HepG2 (cell line): ENCODE measurements around the gene TTYH1. TPM values are rescaled to one million over a fixed set of nuclear protein-coding genes. Genes with fewer than 3 reads are reported as not detected.

Experiments used
- ATAC-seq: fragments of 200-7000 bp; cut with Tn5 transposase; 3 replicates; pipeline ENCODE4 v1.9.1; 2020; ENCODE audit warnings: mild to moderate bottlenecking, moderate library complexity
- BruUV-seq: library from RNA; stranded (reverse); fragments of 400-500 nt; replicated peaks from 2 replicates; lab custom pipeline; 2021; lab: Mats Ljungman, UMichigan
- CTCF ChIA-PET: fragments of 300-600 bp; formaldehyde crosslinking; extraction: SDS; loops from one replicate; lab custom pipeline; 2021; ENCODE audit warnings: low total read pairs, inconsistent platforms, low intra/inter-chr PET ratio; lab: Yijun Ruan, JAX
- POLR2A ChIA-PET: fragments of 350-600 bp; sonication (Branson Sonifier 250); formaldehyde crosslinking; loops from one replicate; lab custom pipeline; 2020; ENCODE audit warnings: antibody characterized with exemption, inconsistent platforms; lab: Yijun Ruan, JAX
- DNase-seq: peaks from one replicate; pipeline ENCODE4 v3.0.0-alpha.2; 2015; ENCODE audit warnings: low spot score
- FAIRE-seq: peaks from 3 replicates; lab custom pipeline; 2011; peaks lifted over from hg19 to GRCh38; lab: Jason Lieb, UNC
- H2AFZ ChIP-seq: one replicate; pipeline ENCODE4 v1.6.1; 2011; ENCODE audit warnings: low read length, inconsistent platforms
- H3K27ac ChIP-seq: fragments of 300-600 bp; 3 replicates; pipeline ENCODE4 v1.8.0; 2011; ENCODE audit warnings: mixed run types, mild to moderate bottlenecking, mixed read lengths, low read length, inconsistent platforms; ENCODE audit not compliant: insufficient read depth; ENCODE audit errors: extremely low read length
- H3K27me3 ChIP-seq, 2 experiments: fragments of 200-600 bp in 1 of 2; 2 replicates in 1 of 2; 3 replicates in 1 of 2; pipeline versions ENCODE4 v1.6.0 to v1.8.0; 2011; ENCODE audit warnings: low read length in 2 of 2, mild to moderate bottlenecking in 2 of 2, moderate library complexity in 2 of 2, inconsistent platforms in 1 of 2; ENCODE audit not compliant: insufficient read depth in 2 of 2, control insufficient read depth in 1 of 2
- H3K36me3 ChIP-seq, 2 experiments: fragments of 200-600 bp in 1 of 2; replicated peaks in 1 of 2; 2 replicates in 1 of 2; 3 replicates in 1 of 2; pipeline versions ENCODE4 v1.5.1 to v1.8.0; 2011; ENCODE audit warnings: low read length in 2 of 2, inconsistent platforms in 1 of 2; ENCODE audit not compliant: insufficient read depth in 2 of 2, control insufficient read depth in 1 of 2
- H3K4me1 ChIP-seq: 2 replicates; pipeline ENCODE4 v1.5.1; 2012; ENCODE audit warnings: low read length, inconsistent platforms; ENCODE audit not compliant: insufficient read depth
- H3K4me2 ChIP-seq: 2 replicates; pipeline ENCODE4 v1.6.0; 2011; ENCODE audit warnings: low read depth, low read length, inconsistent platforms
- H3K4me3 ChIP-seq, 3 experiments: fragments of 200-600 bp in 1 of 3; sonication (generic), shearing (Covaris generic) in 1 of 3; replicated peaks in 1 of 3; 2 replicates each; pipeline ENCODE4 v1.5.1; 2011 to 2016; ENCODE audit warnings: low read length in 3 of 3, inconsistent platforms in 2 of 3, low read depth in 2 of 3, mild to moderate bottlenecking in 2 of 3, control low read depth in 1 of 3, mixed read lengths in 1 of 3; ENCODE audit not compliant: insufficient read depth in 1 of 3
- H3K79me2 ChIP-seq: one replicate; pipeline ENCODE4 v1.6.1; 2011; ENCODE audit warnings: low read length, inconsistent platforms; ENCODE audit not compliant: insufficient read depth
- H3K9ac ChIP-seq: 2 replicates; pipeline ENCODE4 v1.6.0; 2011; ENCODE audit warnings: mild to moderate bottlenecking, low read depth, low read length, inconsistent platforms; ENCODE audit not compliant: insufficient read depth
- H3K9me3 ChIP-seq: 2 replicates; pipeline ENCODE4 v1.5.1; 2012; ENCODE audit warnings: mild to moderate bottlenecking, low read length
- H4K20me1 ChIP-seq: 2 replicates; pipeline ENCODE4 v1.6.0; 2011; ENCODE audit warnings: inconsistent platforms, mild to moderate bottlenecking, low read length, moderate library complexity; ENCODE audit not compliant: insufficient read depth
- BRD4 ChIP-seq: sonication (generic); formaldehyde crosslinking; IDR thresholded peaks from 2 replicates; pipeline ENCODE4 v1.4.0; 2020; ENCODE audit warnings: missing genetic modification reagents
- USF2 ChIP-seq, 2 experiments: sonication (generic) in 1 of 2; formaldehyde crosslinking in 1 of 2; IDR thresholded peaks; 2 replicates each; pipeline versions ENCODE4 v1.5.1 to v1.6.1; 2011 to 2020; ENCODE audit warnings: borderline replicate concordance in 1 of 2, low read depth in 1 of 2, low read length in 1 of 2, mild to moderate bottlenecking in 1 of 2, missing genetic modification reagents in 1 of 2, moderate library complexity in 1 of 2
- ZIK1 ChIP-seq: sonication (generic); formaldehyde crosslinking; IDR thresholded peaks from 2 replicates; pipeline ENCODE4 v1.5.0; 2020; ENCODE audit warnings: mild to moderate bottlenecking, low read depth, missing genetic modification reagents, borderline replicate concordance
- ZNF296 ChIP-seq: sonication (generic); formaldehyde crosslinking; conservative IDR thresholded peaks from 2 replicates; pipeline ENCODE4 v1.5.0; 2020; ENCODE audit warnings: mild to moderate bottlenecking, missing genetic modification reagents
- ZSCAN22 ChIP-seq: sonication (generic); formaldehyde crosslinking; IDR thresholded peaks from 2 replicates; pipeline ENCODE4 v1.4.0; 2020; ENCODE audit warnings: mild to moderate bottlenecking, missing genetic modification reagents
- WGBS: methylation state at CpG from one replicate; pipeline ENCODE4 v1.1.6; 2017; ENCODE audit warnings: low lambda C conversion rate; 5-methylcytosine and 5-hydroxymethylcytosine counted together
- in situ Hi-C: cut with HindIII; loops from 2 replicates; pipeline ENCODE4 v1.10.0; 2017; ENCODE audit warnings: low pct_unique_long_range_greater_than_20kb; ENCODE audit not compliant: extremely low pct_ligation_motif_present
- intact Hi-C: fragments of 100-400 bp; cut with micrococcal nuclease; formaldehyde crosslinking; loops from one replicate; pipeline ENCODE4 v1.10.0; 2022; ENCODE audit not compliant: unreplicated experiment
- polyA plus RNA-seq, 8 experiments: library from polyadenylated mRNA; depleted of rRNA in 3 of 8; stranded (reverse) in 7 of 8; unstranded in 1 of 8; fragments of >200 nt; fragmentation: Illumina TruSeq in 4 of 8; extraction: Trizol in 4 of 8; gene quantifications; 2 replicates each; pipeline versions ENCODE4 v1.2.1 to v1.2.3, GENCODE V29; 2011 to 2016; ENCODE audit warnings: low read depth in 4 of 8, missing spikeins in 1 of 8, mixed read lengths in 1 of 8; ENCODE audit not compliant: insufficient read depth in 1 of 8
- total RNA-seq, 5 experiments: library from RNA; depleted of rRNA; stranded (reverse); fragments of >200 nt; fragmentation: Illumina TruSeq; extraction: Trizol; gene quantifications; 2 replicates each; pipeline ENCODE4 v1.2.3, GENCODE V29; 2016; ENCODE audit warnings: low read depth in 1 of 5
- TF ChIP-seq, protein P1 (sequence below): sonication (generic); formaldehyde crosslinking; IDR thresholded peaks from 2 replicates; pipeline ENCODE4 v1.4.0; 2020; ENCODE audit warnings: mild to moderate bottlenecking, missing genetic modification reagents, borderline replicate concordance

Gene TTYH1
- total and polyA plus RNA-seq, 2 of the 13 experiments (the other 11 are each of a cell fraction or from before 2014, with no cell fraction given) = 6.9 to 19.9 TPM

GRCh38 chr19:54484451-54484850 is 69.2 kb downstream of the TTYH1 start:
- ATAC-seq (no peak), DNase-seq (no peak), FAIRE-seq (no peak)
- no peaks in the 10 kb centered on the region for H3K9me3 ChIP-seq
- H2AFZ ChIP-seq = no peak overlapping the region
- ChIA-PET CTCF (no interaction called here), POLR2A (no interaction called here)
- no peak overlapping the region for H3K4me3 ChIP-seq
- H3K36me3 ChIP-seq = no peaks in the 10 kb centered on the region
- intact Hi-C loops (no loop called here), in situ Hi-C loops (no loop called here)
- no peaks in the 10 kb centered on the region for H3K79me2 ChIP-seq
- no peak overlapping the region for H3K4me2 ChIP-seq
- H3K9ac ChIP-seq = no peak overlapping the region
- no TSS peak for BruUV-seq
- H4K20me1 ChIP-seq = no peaks in the 10 kb centered on the region
- no peak overlapping the region for H3K27ac ChIP-seq
- TF ChIP-seq ZNF296 (CRISPR knock-in tag) (no peak), BRD4 (CRISPR knock-in tag) (no peak), USF2 (IDR thresholded peaks at IDR 0.05; ENCODE audit: low read depth, low read length) (no peak), USF2 (CRISPR knock-in tag; IDR thresholded peaks at IDR 0.05; ENCODE audit: borderline replicate concordance) (no peak), ZSCAN22 (CRISPR knock-in tag) (no peak), ZIK1 (no peak)
- TF ChIP-seq, protein P1, sequence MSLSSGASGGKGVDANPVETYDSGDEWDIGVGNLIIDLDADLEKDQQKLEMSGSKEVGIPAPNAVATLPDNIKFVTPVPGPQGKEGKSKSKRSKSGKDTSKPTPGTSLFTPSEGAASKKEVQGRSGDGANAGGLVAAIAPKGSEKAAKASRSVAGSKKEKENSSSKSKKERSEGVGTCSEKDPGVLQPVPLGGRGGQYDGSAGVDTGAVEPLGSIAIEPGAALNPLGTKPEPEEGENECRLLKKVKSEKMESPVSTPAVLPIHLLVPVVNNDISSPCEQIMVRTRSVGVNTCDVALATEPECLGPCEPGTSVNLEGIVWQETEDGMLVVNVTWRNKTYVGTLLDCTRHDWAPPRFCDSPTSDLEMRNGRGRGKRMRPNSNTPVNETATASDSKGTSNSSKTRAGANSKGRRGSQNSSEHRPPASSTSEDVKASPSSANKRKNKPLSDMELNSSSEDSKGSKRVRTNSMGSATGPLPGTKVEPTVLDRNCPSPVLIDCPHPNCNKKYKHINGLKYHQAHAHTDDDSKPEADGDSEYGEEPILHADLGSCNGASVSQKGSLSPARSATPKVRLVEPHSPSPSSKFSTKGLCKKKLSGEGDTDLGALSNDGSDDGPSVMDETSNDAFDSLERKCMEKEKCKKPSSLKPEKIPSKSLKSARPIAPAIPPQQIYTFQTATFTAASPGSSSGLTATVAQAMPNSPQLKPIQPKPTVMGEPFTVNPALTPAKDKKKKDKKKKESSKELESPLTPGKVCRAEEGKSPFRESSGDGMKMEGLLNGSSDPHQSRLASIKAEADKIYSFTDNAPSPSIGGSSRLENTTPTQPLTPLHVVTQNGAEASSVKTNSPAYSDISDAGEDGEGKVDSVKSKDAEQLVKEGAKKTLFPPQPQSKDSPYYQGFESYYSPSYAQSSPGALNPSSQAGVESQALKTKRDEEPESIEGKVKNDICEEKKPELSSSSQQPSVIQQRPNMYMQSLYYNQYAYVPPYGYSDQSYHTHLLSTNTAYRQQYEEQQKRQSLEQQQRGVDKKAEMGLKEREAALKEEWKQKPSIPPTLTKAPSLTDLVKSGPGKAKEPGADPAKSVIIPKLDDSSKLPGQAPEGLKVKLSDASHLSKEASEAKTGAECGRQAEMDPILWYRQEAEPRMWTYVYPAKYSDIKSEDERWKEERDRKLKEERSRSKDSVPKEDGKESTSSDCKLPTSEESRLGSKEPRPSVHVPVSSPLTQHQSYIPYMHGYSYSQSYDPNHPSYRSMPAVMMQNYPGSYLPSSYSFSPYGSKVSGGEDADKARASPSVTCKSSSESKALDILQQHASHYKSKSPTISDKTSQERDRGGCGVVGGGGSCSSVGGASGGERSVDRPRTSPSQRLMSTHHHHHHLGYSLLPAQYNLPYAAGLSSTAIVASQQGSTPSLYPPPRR (CRISPR knock-in tag) = no peak
- H3K27me3 ChIP-seq = peaks cover under 1 to 3% of the 10 kb centered on the region in 2 experiments; a peak in 1 of 5 replicates
- no peaks in the 10 kb centered on the region for H3K4me1 ChIP-seq
- WGBS = 27% methylated on average over 10 of the region's 10 CpGs
